ENCODE results near the gene FXYD4. TPM values are rescaled to one million over a fixed set of nuclear protein-coding genes. Genes with fewer than 3 reads are reported as not detected.

Gene FXYD4
- total and polyA plus RNA-seq, 2 experiments from 2014 or later: not detected

DNA sequence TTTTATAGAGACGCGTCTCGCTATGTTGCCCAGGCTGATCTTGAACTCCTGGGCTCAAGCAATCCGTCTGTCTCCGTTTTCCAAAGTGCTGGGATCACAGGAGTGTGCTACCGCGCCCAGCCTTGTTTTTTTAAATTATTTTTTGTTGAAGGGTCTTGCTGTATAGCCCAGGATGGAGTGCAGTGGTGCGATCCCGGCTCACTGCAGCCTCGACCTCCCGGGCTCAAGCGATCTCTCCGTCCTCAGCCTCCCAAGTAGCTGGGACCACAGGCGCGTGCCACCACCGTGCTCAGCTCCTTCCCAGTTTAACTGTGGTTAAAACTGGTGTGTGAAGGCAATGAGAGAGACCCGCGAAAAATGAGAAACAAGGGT lies 48.5 kb downstream of the FXYD4 start:
- Mint-ChIP-seq H3K27ac (no peak overlapping the region), H3K27me3 (ENCODE audit: insufficient read depth, low read depth, poor library complexity) (peaks cover 10% of the 10 kb centered on the region), H3K36me3 (ENCODE audit: low read depth) (peaks cover 14% of the 10 kb centered on the region), H3K4me3 (peak overlapping the region; percentile 36; the same call in 1 of the 3 replicates), H3K4me1 (peaks cover 8% of the 10 kb centered on the region; the same call in 2 of the 3 replicates), H3K9me3 (peaks cover 22% of the 10 kb centered on the region)
- Histone ChIP-seq H3K36me3 (ENCODE audit: insufficient read depth) (no peaks in the 10 kb centered on the region), H3K27ac (ENCODE audit: low read depth) (peak overlapping the region; percentile 88), H3K4me3 (peak overlapping the region; percentile 70), H3K79me2 (replicated peaks; ENCODE audit: insufficient read depth) (no peaks in the 10 kb centered on the region), H3K9me2 (ENCODE audit: insufficient read depth) (no peaks in the 10 kb centered on the region), H4K20me1 (replicated peaks; ENCODE audit: insufficient read depth) (no peaks in the 10 kb centered on the region), H2AFZ (peak overlapping the region; percentile 97), H3K4me2 (peak overlapping the region; percentile 88), H3K4me1 (ENCODE audit: insufficient read depth) (no peaks in the 10 kb centered on the region), H3K27me3 (ENCODE audit: insufficient read depth) (peaks cover 10% of the 10 kb centered on the region; the same call in 1 of the 2 replicates), H3F3A (replicated peaks; ENCODE audit: low read depth) (peaks cover 16% of the 10 kb centered on the region)
- DNase-seq (ENCODE audit: low spot score) (no peak), ATAC-seq (no peak; the same call in 2 of the 3 replicates)
- no peak for TF ChIP-seq ZNF114 (CRISPR knock-in tag; IDR thresholded peaks at IDR 0.05)
- TF ChIP-seq NANOG (IDR thresholded peaks at IDR 0.05; ENCODE audit: borderline replicate concordance): no peak
- TF ChIP-seq EZH2phosphoT487 (IDR thresholded peaks at IDR 0.05; ENCODE audit: unreplicated experiment): no peak
- no peak for TF ChIP-seq ZNF331 (CRISPR knock-in tag; IDR thresholded peaks at IDR 0.05; ENCODE audit: low read depth)
- TF ChIP-seq, protein P1, sequence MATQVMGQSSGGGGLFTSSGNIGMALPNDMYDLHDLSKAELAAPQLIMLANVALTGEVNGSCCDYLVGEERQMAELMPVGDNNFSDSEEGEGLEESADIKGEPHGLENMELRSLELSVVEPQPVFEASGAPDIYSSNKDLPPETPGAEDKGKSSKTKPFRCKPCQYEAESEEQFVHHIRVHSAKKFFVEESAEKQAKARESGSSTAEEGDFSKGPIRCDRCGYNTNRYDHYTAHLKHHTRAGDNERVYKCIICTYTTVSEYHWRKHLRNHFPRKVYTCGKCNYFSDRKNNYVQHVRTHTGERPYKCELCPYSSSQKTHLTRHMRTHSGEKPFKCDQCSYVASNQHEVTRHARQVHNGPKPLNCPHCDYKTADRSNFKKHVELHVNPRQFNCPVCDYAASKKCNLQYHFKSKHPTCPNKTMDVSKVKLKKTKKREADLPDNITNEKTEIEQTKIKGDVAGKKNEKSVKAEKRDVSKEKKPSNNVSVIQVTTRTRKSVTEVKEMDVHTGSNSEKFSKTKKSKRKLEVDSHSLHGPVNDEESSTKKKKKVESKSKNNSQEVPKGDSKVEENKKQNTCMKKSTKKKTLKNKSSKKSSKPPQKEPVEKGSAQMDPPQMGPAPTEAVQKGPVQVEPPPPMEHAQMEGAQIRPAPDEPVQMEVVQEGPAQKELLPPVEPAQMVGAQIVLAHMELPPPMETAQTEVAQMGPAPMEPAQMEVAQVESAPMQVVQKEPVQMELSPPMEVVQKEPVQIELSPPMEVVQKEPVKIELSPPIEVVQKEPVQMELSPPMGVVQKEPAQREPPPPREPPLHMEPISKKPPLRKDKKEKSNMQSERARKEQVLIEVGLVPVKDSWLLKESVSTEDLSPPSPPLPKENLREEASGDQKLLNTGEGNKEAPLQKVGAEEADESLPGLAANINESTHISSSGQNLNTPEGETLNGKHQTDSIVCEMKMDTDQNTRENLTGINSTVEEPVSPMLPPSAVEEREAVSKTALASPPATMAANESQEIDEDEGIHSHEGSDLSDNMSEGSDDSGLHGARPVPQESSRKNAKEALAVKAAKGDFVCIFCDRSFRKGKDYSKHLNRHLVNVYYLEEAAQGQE (IDR thresholded peaks at IDR 0.05; ENCODE audit: unreplicated experiment): no peak
- TF ChIP-seq STAT1 (IDR thresholded peaks at IDR 0.05; ENCODE audit: unreplicated experiment): no peak
- TF ChIP-seq, protein P2, sequence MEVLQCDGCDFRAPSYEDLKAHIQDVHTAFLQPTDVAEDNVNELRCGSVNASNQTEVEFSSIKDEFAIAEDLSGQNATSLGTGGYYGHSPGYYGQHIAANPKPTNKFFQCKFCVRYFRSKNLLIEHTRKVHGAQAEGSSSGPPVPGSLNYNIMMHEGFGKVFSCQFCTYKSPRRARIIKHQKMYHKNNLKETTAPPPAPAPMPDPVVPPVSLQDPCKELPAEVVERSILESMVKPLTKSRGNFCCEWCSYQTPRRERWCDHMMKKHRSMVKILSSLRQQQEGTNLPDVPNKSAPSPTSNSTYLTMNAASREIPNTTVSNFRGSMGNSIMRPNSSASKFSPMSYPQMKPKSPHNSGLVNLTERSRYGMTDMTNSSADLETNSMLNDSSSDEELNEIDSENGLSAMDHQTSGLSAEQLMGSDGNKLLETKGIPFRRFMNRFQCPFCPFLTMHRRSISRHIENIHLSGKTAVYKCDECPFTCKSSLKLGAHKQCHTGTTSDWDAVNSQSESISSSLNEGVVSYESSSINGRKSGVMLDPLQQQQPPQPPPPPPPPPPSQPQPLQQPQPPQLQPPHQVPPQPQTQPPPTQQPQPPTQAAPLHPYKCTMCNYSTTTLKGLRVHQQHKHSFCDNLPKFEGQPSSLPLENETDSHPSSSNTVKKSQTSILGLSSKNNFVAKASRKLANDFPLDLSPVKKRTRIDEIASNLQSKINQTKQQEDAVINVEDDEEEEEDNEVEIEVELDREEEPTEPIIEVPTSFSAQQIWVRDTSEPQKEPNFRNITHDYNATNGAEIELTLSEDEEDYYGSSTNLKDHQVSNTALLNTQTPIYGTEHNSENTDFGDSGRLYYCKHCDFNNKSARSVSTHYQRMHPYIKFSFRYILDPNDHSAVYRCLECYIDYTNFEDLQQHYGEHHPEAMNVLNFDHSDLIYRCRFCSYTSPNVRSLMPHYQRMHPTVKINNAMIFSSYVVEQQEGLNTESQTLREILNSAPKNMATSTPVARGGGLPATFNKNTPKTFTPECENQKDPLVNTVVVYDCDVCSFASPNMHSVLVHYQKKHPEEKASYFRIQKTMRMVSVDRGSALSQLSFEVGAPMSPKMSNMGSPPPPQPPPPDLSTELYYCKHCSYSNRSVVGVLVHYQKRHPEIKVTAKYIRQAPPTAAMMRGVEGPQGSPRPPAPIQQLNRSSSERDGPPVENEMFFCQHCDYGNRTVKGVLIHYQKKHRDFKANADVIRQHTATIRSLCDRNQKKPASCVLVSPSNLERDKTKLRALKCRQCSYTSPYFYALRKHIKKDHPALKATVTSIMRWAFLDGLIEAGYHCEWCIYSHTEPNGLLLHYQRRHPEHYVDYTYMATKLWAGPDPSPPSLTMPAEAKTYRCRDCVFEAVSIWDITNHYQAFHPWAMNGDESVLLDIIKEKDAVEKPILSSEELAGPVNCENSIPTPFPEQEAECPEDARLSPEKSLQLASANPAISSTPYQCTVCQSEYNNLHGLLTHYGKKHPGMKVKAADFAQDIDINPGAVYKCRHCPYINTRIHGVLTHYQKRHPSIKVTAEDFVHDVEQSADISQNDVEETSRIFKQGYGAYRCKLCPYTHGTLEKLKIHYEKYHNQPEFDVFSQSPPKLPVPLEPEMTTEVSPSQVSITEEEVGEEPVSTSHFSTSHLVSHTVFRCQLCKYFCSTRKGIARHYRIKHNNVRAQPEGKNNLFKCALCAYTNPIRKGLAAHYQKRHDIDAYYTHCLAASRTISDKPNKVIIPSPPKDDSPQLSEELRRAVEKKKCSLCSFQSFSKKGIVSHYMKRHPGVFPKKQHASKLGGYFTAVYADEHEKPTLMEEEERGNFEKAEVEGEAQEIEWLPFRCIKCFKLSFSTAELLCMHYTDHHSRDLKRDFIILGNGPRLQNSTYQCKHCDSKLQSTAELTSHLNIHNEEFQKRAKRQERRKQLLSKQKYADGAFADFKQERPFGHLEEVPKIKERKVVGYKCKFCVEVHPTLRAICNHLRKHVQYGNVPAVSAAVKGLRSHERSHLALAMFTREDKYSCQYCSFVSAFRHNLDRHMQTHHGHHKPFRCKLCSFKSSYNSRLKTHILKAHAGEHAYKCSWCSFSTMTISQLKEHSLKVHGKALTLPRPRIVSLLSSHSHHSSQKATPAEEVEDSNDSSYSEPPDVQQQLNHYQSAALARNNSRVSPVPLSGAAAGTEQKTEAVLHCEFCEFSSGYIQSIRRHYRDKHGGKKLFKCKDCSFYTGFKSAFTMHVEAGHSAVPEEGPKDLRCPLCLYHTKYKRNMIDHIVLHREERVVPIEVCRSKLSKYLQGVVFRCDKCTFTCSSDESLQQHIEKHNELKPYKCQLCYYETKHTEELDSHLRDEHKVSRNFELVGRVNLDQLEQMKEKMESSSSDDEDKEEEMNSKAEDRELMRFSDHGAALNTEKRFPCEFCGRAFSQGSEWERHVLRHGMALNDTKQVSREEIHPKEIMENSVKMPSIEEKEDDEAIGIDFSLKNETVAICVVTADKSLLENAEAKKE (CRISPR knock-in tag; IDR thresholded peaks at IDR 0.05): no peak
- no peak for TF ChIP-seq JUNB (IDR thresholded peaks at IDR 0.05; ENCODE audit: unreplicated experiment)
- TF ChIP-seq CREB1 (CRISPR knock-in tag; IDR thresholded peaks at IDR 0.05; ENCODE audit: low read depth): no peak
- no peak for TF ChIP-seq POLR2AphosphoS5 (IDR thresholded peaks at IDR 0.05; ENCODE audit: low read depth)
- TF ChIP-seq, protein P3, sequence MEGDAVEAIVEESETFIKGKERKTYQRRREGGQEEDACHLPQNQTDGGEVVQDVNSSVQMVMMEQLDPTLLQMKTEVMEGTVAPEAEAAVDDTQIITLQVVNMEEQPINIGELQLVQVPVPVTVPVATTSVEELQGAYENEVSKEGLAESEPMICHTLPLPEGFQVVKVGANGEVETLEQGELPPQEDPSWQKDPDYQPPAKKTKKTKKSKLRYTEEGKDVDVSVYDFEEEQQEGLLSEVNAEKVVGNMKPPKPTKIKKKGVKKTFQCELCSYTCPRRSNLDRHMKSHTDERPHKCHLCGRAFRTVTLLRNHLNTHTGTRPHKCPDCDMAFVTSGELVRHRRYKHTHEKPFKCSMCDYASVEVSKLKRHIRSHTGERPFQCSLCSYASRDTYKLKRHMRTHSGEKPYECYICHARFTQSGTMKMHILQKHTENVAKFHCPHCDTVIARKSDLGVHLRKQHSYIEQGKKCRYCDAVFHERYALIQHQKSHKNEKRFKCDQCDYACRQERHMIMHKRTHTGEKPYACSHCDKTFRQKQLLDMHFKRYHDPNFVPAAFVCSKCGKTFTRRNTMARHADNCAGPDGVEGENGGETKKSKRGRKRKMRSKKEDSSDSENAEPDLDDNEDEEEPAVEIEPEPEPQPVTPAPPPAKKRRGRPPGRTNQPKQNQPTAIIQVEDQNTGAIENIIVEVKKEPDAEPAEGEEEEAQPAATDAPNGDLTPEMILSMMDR (conservative IDR thresholded peaks at IDR 0.05; ENCODE audit: low read depth in 2 of 2): no peak
- TF ChIP-seq EZH2 (IDR thresholded peaks at IDR 0.05; ENCODE audit: low read depth, unreplicated experiment): no peak
- TF ChIP-seq, protein P4, sequence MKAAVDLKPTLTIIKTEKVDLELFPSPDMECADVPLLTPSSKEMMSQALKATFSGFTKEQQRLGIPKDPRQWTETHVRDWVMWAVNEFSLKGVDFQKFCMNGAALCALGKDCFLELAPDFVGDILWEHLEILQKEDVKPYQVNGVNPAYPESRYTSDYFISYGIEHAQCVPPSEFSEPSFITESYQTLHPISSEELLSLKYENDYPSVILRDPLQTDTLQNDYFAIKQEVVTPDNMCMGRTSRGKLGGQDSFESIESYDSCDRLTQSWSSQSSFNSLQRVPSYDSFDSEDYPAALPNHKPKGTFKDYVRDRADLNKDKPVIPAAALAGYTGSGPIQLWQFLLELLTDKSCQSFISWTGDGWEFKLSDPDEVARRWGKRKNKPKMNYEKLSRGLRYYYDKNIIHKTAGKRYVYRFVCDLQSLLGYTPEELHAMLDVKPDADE (IDR thresholded peaks at IDR 0.05): no peak
